Esophagus muscularis mucosa (tissue), 4 donors: Measurements from ENCODE around the gene TTC4.

Experiments
- EP300 ChIP-seq: sonication (generic); formaldehyde crosslinking; IDR thresholded peaks from one replicate; pipeline ENCODE4 v1.6.1; 2017; ENCODE audit warnings: antibody characterized with exemption
- POLR2A ChIP-seq: fragments of 450-650 bp; IDR thresholded peaks from one replicate; pipeline ENCODE4 v1.6.1; 2017; ENCODE audit warnings: antibody characterized with exemption, moderate library complexity, mild to moderate bottlenecking, low read depth
- POLR2AphosphoS5 ChIP-seq, 2 donors: sonication (generic); formaldehyde crosslinking; IDR thresholded peaks; one replicate each; pipeline ENCODE4 v1.6.1; 2017; ENCODE audit warnings: antibody characterized with exemption in 2 of 2
- TF ChIP-seq, protein P1 (sequence below), 3 experiments: fragments of 200-600 bp in 2 of 3; fragments of 450-650 bp in 1 of 3; sonication (generic) in 2 of 3; IDR thresholded peaks; one replicate each; pipeline ENCODE4 v1.5.1; 2017 to 2019; ENCODE audit warnings: antibody characterized with exemption in 3 of 3, mild to moderate bottlenecking in 2 of 3, moderate library complexity in 1 of 3

DNA sequence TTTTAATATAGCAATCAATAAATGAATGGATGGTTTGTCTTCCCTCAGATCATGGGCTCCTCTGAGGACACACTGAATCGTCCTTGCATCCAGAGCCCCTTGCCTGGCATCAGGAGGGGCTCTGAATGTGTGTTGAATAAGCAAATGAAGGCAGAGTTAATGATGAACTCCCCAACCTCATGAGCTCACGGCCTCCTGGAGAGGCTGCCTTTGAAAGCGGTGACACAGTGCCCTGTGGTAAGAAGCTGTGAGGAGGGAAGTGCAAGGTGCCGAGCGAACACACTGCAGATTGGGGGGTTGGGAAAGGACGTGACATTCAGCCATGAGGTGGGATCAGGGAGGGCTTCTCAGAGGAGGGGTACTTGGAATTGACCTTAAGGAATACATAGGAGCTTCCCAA lies 51.9 kb downstream of the TTC4 start:
- TF ChIP-seq, protein P1, sequence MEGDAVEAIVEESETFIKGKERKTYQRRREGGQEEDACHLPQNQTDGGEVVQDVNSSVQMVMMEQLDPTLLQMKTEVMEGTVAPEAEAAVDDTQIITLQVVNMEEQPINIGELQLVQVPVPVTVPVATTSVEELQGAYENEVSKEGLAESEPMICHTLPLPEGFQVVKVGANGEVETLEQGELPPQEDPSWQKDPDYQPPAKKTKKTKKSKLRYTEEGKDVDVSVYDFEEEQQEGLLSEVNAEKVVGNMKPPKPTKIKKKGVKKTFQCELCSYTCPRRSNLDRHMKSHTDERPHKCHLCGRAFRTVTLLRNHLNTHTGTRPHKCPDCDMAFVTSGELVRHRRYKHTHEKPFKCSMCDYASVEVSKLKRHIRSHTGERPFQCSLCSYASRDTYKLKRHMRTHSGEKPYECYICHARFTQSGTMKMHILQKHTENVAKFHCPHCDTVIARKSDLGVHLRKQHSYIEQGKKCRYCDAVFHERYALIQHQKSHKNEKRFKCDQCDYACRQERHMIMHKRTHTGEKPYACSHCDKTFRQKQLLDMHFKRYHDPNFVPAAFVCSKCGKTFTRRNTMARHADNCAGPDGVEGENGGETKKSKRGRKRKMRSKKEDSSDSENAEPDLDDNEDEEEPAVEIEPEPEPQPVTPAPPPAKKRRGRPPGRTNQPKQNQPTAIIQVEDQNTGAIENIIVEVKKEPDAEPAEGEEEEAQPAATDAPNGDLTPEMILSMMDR (IDR thresholded peaks at IDR 0.05), result no peak
- TF ChIP-seq POLR2AphosphoS5 (IDR thresholded peaks at IDR 0.05) (no peak), POLR2A (no peak), EP300 (no peak)
